Measurements from ENCODE around the gene MBD5. TPM values are rescaled to one million over a fixed set of nuclear protein-coding genes. Genes with fewer than 3 reads are reported as not detected.

Gene MBD5
- polyA plus RNA-seq, 1 donor (not counting 4 experiments of a cell fraction or from before 2014, with no cell fraction given), result 20.1 TPM

DNA sequence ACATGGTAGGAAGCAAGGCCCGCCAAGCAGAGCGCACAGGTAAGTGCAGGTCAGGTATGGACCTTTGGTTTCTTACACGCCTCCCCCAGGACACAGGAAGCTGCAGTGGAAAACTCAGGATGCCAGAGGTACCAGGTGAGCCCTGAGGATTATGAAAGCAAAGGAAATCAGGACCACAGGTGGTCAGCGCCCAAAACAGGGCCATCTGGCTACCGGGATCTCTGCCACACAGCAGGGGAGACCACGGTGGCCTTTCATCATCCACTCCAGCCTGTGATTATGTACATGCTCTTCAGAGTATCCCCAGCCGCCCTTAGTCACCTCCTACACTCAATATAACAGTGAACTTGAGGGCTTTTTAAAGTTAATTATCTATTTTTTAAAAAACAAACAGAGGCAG is 498.1 kb downstream of the MBD5 start:
- no peak for TF ChIP-seq EZH2 (IDR thresholded peaks at IDR 0.05; ENCODE audit: low read length)
- TF ChIP-seq, protein P1, sequence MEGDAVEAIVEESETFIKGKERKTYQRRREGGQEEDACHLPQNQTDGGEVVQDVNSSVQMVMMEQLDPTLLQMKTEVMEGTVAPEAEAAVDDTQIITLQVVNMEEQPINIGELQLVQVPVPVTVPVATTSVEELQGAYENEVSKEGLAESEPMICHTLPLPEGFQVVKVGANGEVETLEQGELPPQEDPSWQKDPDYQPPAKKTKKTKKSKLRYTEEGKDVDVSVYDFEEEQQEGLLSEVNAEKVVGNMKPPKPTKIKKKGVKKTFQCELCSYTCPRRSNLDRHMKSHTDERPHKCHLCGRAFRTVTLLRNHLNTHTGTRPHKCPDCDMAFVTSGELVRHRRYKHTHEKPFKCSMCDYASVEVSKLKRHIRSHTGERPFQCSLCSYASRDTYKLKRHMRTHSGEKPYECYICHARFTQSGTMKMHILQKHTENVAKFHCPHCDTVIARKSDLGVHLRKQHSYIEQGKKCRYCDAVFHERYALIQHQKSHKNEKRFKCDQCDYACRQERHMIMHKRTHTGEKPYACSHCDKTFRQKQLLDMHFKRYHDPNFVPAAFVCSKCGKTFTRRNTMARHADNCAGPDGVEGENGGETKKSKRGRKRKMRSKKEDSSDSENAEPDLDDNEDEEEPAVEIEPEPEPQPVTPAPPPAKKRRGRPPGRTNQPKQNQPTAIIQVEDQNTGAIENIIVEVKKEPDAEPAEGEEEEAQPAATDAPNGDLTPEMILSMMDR (optimal IDR thresholded peaks at IDR 0.05 in 1 of 3, IDR thresholded peaks at IDR 0.05 in 1 of 3, conservative IDR thresholded peaks at IDR 0.05 in 1 of 3; ENCODE audit: extremely low read depth in 1 of 3, insufficient read depth in 2 of 3, low read length in 3 of 3), result no peak
- dilution Hi-C loops (cut with MboI; ENCODE audit: extremely low pct_ligation_motif_present, low sequenced_read_pairs), result no loop called here
- no peak overlapping the region for H2AFZ ChIP-seq (ENCODE audit: control insufficient read depth, low read length)

DNA sequence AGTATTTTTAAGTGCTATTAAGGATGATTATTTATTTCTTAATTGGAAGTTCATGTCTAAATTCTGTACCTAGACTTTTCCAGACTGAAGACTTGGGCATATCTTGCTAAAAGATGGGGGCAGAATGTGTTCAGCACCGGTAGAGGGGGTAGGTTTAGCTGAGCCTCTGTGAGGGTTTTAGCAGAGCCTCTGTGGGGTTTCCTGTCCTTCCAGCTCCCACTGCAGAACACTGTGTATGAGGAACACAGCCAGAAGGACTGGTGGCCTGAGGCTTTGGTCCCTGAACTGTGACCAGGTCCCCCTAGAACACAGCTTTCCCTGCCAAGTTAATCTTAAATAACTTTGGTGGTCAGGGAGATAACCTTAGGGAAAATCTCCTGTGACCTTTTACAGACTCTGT is 500.3 kb downstream of the MBD5 start:
- H3K27ac ChIP-seq (ENCODE audit: control insufficient read depth, insufficient read depth, low read length), result no peak overlapping the region
- H3K4me2 ChIP-seq (ENCODE audit: control insufficient read depth, extremely low read depth, insufficient read depth, low read depth, low read length), result no peak overlapping the region
- no peak for FAIRE-seq
- no peak overlapping the region for H2AFZ ChIP-seq (ENCODE audit: control insufficient read depth, low read length)
- TF ChIP-seq EZH2 (IDR thresholded peaks at IDR 0.05; ENCODE audit: low read length), result no peak
- TF ChIP-seq, protein P1 (optimal IDR thresholded peaks at IDR 0.05 in 1 of 3, IDR thresholded peaks at IDR 0.05 in 1 of 3, conservative IDR thresholded peaks at IDR 0.05 in 1 of 3; ENCODE audit: extremely low read depth in 1 of 3, insufficient read depth in 2 of 3, low read length in 3 of 3), result no peak
- no peak overlapping the region for H3K4me3 ChIP-seq (ENCODE audit: control insufficient read depth in 2 of 3, extremely low read depth in 1 of 3, insufficient read depth in 2 of 3, low read depth in 1 of 3, low read length in 3 of 3)
- no peak for DNase-seq (ENCODE audit: low read depth, low spot score)
- no peaks in the 10 kb centered on the region for H3K79me2 ChIP-seq (ENCODE audit: control insufficient read depth, insufficient read depth, low read length)
- peaks cover 1% of the 10 kb centered on the region for H3K27me3 ChIP-seq (ENCODE audit: control insufficient read depth, extremely low read depth, insufficient read depth, low read length)
- H3K9me1 ChIP-seq (ENCODE audit: control insufficient read depth, extremely low read depth, insufficient read depth, low read length), result no peaks in the 10 kb centered on the region
- H3K4me1 ChIP-seq (ENCODE audit: control insufficient read depth, extremely low read depth, insufficient read depth, low read length), result no peaks in the 10 kb centered on the region
- H4K20me1 ChIP-seq (ENCODE audit: control insufficient read depth, extremely low read depth, insufficient read depth, low read length), result no peaks in the 10 kb centered on the region
- H3K9ac ChIP-seq (ENCODE audit: control insufficient read depth, extremely low read depth, insufficient read depth, low read length), result no peak overlapping the region
- dilution Hi-C loops (cut with MboI; ENCODE audit: extremely low pct_ligation_motif_present, low sequenced_read_pairs), result no loop called here
- no peaks in the 10 kb centered on the region for H3K36me3 ChIP-seq (ENCODE audit: control insufficient read depth in 2 of 2, extremely low read depth in 1 of 2, insufficient read depth in 2 of 2, low read length in 2 of 2)
- no peaks in the 10 kb centered on the region for H3K9me3 ChIP-seq (ENCODE audit: control insufficient read depth, low read depth, low read length)

More for the DNA sequence above, 498.1 kb downstream of the MBD5 start:
- FAIRE-seq, result no peak
- Histone ChIP-seq H3K27me3 (ENCODE audit: control insufficient read depth, extremely low read depth, insufficient read depth, low read length) (no peaks in the 10 kb centered on the region), H3K9ac (ENCODE audit: control insufficient read depth, extremely low read depth, insufficient read depth, low read length) (no peak overlapping the region), H3K9me1 (ENCODE audit: control insufficient read depth, extremely low read depth, insufficient read depth, low read length) (no peaks in the 10 kb centered on the region), H3K36me3 (ENCODE audit: control insufficient read depth in 2 of 2, extremely low read depth in 1 of 2, insufficient read depth in 2 of 2, low read length in 2 of 2) (no peaks in the 10 kb centered on the region), H4K20me1 (ENCODE audit: control insufficient read depth, extremely low read depth, insufficient read depth, low read length) (no peaks in the 10 kb centered on the region), H3K27ac (ENCODE audit: control insufficient read depth, insufficient read depth, low read length) (no peak overlapping the region), H3K79me2 (ENCODE audit: control insufficient read depth, insufficient read depth, low read length) (no peaks in the 10 kb centered on the region), H3K4me2 (ENCODE audit: control insufficient read depth, extremely low read depth, insufficient read depth, low read depth, low read length) (no peak overlapping the region), H3K4me3 (ENCODE audit: control insufficient read depth in 2 of 3, extremely low read depth in 1 of 3, insufficient read depth in 2 of 3, low read depth in 1 of 3, low read length in 3 of 3) (no peak overlapping the region), H3K4me1 (ENCODE audit: control insufficient read depth, extremely low read depth, insufficient read depth, low read length) (no peaks in the 10 kb centered on the region), H3K9me3 (ENCODE audit: control insufficient read depth, low read depth, low read length) (no peaks in the 10 kb centered on the region)
- DNase-seq (ENCODE audit: low read depth, low spot score), result no peak
